Caco-2 (cell line): Measurements from ENCODE around the gene UBE2E3. TPM values are rescaled to one million over a fixed set of nuclear protein-coding genes. Genes with fewer than 3 reads are reported as not detected.
A peak's percentile ranks its signal among the peaks of the same experiment; 100 is the strongest.

ENCODE experiments used
- BruUV-seq: library from RNA; stranded (reverse); fragments of 400-500 nt; replicated peaks from 2 replicates; lab custom pipeline; 2021; lab: Mats Ljungman, UMichigan
- CTCF ChIA-PET: fragments of 300-600 bp; sonication (Branson Sonifier 250); formaldehyde crosslinking; loops from one replicate; lab custom pipeline; 2022; ENCODE audit warnings: antibody characterized with exemption; lab: Charles Lee
- POLR2A ChIA-PET: fragments of 300-600 bp; sonication (Branson Sonifier 250); formaldehyde crosslinking; loops from one replicate; lab custom pipeline; 2022; ENCODE audit warnings: antibody characterized with exemption; lab: Charles Lee
- DNase-seq, 2 experiments: peaks; one replicate each; pipeline versions ENCODE4 v3.0.0 to v3.0.0-alpha.2; 2020 to 2022
- H3K27me3 ChIP-seq: replicated peaks from 2 replicates; pipeline ENCODE4 v1.6.0; 2011; ENCODE audit warnings: low read length; ENCODE audit not compliant: control insufficient read depth, insufficient read depth
- H3K36me3 ChIP-seq: 2 replicates; pipeline ENCODE4 v1.5.1; 2011; ENCODE audit warnings: low read length; ENCODE audit not compliant: control insufficient read depth, insufficient read depth
- H3K4me1 ChIP-seq: fragments of 250-450 bp; sonication (Bioruptor Pico); 2 replicates; pipeline ENCODE4 v1.5.1; 2020; ENCODE audit warnings: mild to moderate bottlenecking
- H3K4me3 ChIP-seq: 2 replicates; pipeline ENCODE4 v1.5.1; 2011; ENCODE audit warnings: low read depth, mild to moderate bottlenecking, control low read depth, low read length
- H3K9me3 ChIP-seq: fragments of 250-450 bp; sonication (Bioruptor Pico); 2 replicates; pipeline ENCODE4 v1.5.1; 2020; ENCODE audit warnings: mild to moderate bottlenecking, moderate library complexity
- H3K27ac Mint-ChIP-seq: one replicate; pipeline ENCODE4 v1.8.0; 2022; ENCODE audit warnings: mixed read lengths; ENCODE audit not compliant: unreplicated experiment
- H3K27me3 Mint-ChIP-seq: one replicate; pipeline ENCODE4 v1.8.0; 2022; ENCODE audit warnings: mixed read lengths; ENCODE audit not compliant: insufficient read depth, unreplicated experiment
- H3K36me3 Mint-ChIP-seq: one replicate; pipeline ENCODE4 v1.8.0; 2022; ENCODE audit warnings: mild to moderate bottlenecking, mixed read lengths; ENCODE audit not compliant: insufficient read depth, unreplicated experiment
- H3K4me1 Mint-ChIP-seq: one replicate; pipeline ENCODE4 v1.8.0; 2022; ENCODE audit warnings: low read depth, mixed read lengths; ENCODE audit not compliant: unreplicated experiment
- H3K4me3 Mint-ChIP-seq: one replicate; pipeline ENCODE4 v1.8.0; 2022; ENCODE audit warnings: mild to moderate bottlenecking, moderate library complexity, mixed read lengths; ENCODE audit not compliant: unreplicated experiment
- H3K9me3 Mint-ChIP-seq: one replicate; pipeline ENCODE4 v1.8.0; 2022; ENCODE audit warnings: mixed read lengths; ENCODE audit not compliant: unreplicated experiment
- CTCF ChIP-seq, 2 experiments: fragments of 200-600 bp in 1 of 2; IDR thresholded peaks; 1 replicate in 1 of 2; 2 replicates in 1 of 2; pipeline versions ENCODE4 v1.5.1 to v1.8.0; 2011 to 2022; ENCODE audit warnings: antibody characterized with exemption in 1 of 2, control low read depth in 1 of 2, inconsistent platforms in 1 of 2, low read depth in 1 of 2, low read length in 1 of 2, mild to moderate bottlenecking in 1 of 2, moderate library complexity in 1 of 2; ENCODE audit not compliant: insufficient read depth in 1 of 2, severe bottlenecking in 1 of 2, unreplicated experiment in 1 of 2
- intact Hi-C: fragments of 100-400 bp; cut with micrococcal nuclease; formaldehyde crosslinking; loops from one replicate; pipeline ENCODE4 v1.10.0; 2022; ENCODE audit not compliant: unreplicated experiment
- total RNA-seq: library from RNA; stranded (reverse); gene quantifications from 2 replicates; pipeline ENCODE4 v1.2.3, GENCODE V29; 2022

Gene UBE2E3
- total RNA-seq, 1 experiment from 2014 or later, result 9.0 TPM

DNA sequence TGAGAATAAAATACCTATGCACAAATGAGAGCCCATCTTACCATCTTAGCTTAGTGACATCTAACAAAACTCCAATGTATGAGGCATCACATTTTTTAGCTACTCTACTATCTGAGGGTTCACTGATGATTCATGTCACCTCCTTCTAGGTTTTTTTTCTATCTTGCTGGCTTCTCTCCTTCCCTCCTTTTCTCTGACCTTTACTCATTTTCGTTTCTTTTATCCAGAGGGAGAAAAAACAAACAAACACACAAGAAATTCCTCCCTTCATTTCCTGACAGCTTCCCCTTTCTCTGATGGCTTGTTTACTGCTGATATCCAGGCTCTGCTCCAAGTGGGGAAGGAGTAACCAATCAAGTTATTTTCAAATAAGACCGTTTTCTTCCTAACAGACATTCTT is 115.1 kb downstream of the UBE2E3 start:
- CTCF ChIA-PET, result no interaction called here
- Histone ChIP-seq H3K4me3 (no peak overlapping the region), H3K9me3 (no peaks in the 10 kb centered on the region), H3K27me3 (no peaks in the 10 kb centered on the region), H3K4me1 (no peaks in the 10 kb centered on the region), H3K36me3 (no peaks in the 10 kb centered on the region)
- Mint-ChIP-seq H3K27ac (no peak overlapping the region), H3K9me3 (peaks cover 20% of the 10 kb centered on the region), H3K27me3 (peaks cover 4% of the 10 kb centered on the region), H3K4me3 (no peak overlapping the region), H3K4me1 (no peaks in the 10 kb centered on the region), H3K36me3 (no peaks in the 10 kb centered on the region)
- no peak for DNase-seq
- BruUV-seq, result no TSS peak
- POLR2A ChIA-PET, result no interaction called here
- intact Hi-C loops, result no loop called here
- TF ChIP-seq CTCF (IDR thresholded peaks at IDR 0.05; ENCODE audit: insufficient read depth in 1 of 2, low read depth in 1 of 2, low read length in 1 of 2, severe bottlenecking in 1 of 2, unreplicated experiment in 1 of 2), result no peak

- no peak for TF ChIP-seq CTCF (IDR thresholded peaks at IDR 0.05; ENCODE audit: insufficient read depth in 1 of 2, low read depth in 1 of 2, low read length in 1 of 2, severe bottlenecking in 1 of 2, unreplicated experiment in 1 of 2)
- Histone ChIP-seq H3K36me3 (no peaks in the 10 kb centered on the region), H3K4me3 (no peak overlapping the region), H3K9me3 (no peaks in the 10 kb centered on the region), H3K27me3 (no peaks in the 10 kb centered on the region), H3K4me1 (no peaks in the 10 kb centered on the region)
- no peaks in the 10 kb centered on the region for H3K36me3 Mint-ChIP-seq
- POLR2A ChIA-PET, result no interaction called here
- CTCF ChIA-PET, result no interaction called here
- no peak overlapping the region for H3K4me3 Mint-ChIP-seq
- DNase-seq, result no peak
- H3K27me3 Mint-ChIP-seq, result peaks cover 6% of the 10 kb centered on the region
- H3K27ac Mint-ChIP-seq, result no peak overlapping the region
- intact Hi-C loops, result loop anchor here (1.0 kb wide), 2 partner anchors 363 to 612 kb away; no protein-coding TSS in a partner anchor
- no peaks in the 10 kb centered on the region for H3K4me1 Mint-ChIP-seq
- BruUV-seq, result no TSS peak
- H3K9me3 Mint-ChIP-seq, result no peaks in the 10 kb centered on the region
Observed at GRCh38 chr2:181103659-181104058, 123.3 kb downstream of the UBE2E3 start.

DNA sequence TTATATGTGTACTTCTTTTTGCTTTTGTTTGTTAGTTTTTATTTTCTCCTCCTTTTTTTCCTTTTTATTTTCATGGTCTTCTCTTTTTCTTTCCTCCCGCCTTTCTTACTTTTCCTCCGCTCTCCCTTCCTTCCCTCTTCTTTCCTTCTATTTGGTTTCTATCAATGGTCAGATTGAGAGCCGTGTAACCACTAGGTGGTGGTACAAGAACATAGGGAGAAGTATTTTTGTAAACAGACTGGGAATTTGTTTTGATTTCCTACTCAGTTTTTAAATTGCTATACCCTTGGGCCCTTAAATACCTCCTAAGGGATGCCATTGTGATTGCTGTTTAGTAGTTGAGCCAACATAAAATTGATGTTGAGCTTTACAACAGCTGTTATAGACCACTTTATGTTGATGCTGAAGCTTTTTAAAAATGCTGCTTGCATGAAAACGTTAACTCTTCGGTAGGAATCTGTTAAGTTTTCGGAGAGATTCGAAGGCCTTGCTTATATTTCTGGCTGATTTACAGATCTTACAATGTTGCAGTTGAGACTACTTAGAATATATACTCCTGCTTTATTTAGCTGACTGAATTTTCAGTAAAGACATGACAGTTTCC is 124.2 kb downstream of the UBE2E3 start:
- Mint-ChIP-seq H3K4me3 (no peak overlapping the region), H3K27ac (no peak overlapping the region), H3K4me1 (no peaks in the 10 kb centered on the region), H3K9me3 (no peaks in the 10 kb centered on the region), H3K27me3 (peaks cover 6% of the 10 kb centered on the region), H3K36me3 (no peaks in the 10 kb centered on the region)
- CTCF ChIA-PET, result interaction anchor here (1.2 kb wide), 1 partner anchor 611 kb away, joined by 7 read pairs; no protein-coding TSS in a partner anchor
- H3K36me3 ChIP-seq, result no peaks in the 10 kb centered on the region
- H3K9me3 ChIP-seq, result no peaks in the 10 kb centered on the region
- H3K4me3 ChIP-seq, result no peak overlapping the region
- BruUV-seq, result no TSS peak
- intact Hi-C loops, result loop anchor here (1.0 kb wide), 2 partner anchors 362 to 611 kb away; no protein-coding TSS in a partner anchor
- H3K27me3 ChIP-seq, result no peaks in the 10 kb centered on the region
- TF ChIP-seq CTCF (IDR thresholded peaks at IDR 0.05; ENCODE audit: insufficient read depth in 1 of 2, low read depth in 1 of 2, low read length in 1 of 2, severe bottlenecking in 1 of 2, unreplicated experiment in 1 of 2), result peak; percentile 57 to 58
- DNase-seq, result peak in 1 of 2 experiments; percentile 16
- H3K4me1 ChIP-seq, result no peaks in the 10 kb centered on the region
- POLR2A ChIA-PET, result no interaction called here
